ENCODE results near the gene CLIP2.
"Not testable (repeated sequence)": the region's sequence is repeated elsewhere in the genome, so short reads cannot be mapped to it uniquely, and the experiment has no call there.

CLIP2 gene

DNA sequence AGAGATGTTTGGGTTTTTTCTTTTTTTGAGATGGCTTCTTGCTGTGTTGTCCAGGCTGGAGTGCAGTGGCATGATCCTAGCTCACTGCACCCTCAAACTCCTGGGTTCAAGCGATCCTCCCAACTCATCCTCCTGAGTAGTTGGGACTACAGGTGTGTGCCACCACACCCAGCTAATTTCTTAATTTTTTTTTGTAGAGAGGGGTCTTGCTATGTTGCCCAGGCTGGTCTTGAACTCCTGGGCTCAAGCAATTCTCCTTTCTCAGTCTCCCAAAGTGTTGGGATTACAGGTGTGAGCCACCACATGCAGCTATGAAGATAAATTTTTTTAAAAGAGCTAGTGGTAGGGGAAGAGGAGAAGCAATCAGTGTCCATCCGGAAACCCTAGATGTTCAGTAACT lies 56.8 kb downstream of the CLIP2 start:
- Histone ChIP-seq H3K9me3 (ENCODE audit: control insufficient read depth, low read length) (no peaks in the 10 kb centered on the region), H3K27ac (ENCODE audit: insufficient read depth, low read length, poor library complexity, severe bottlenecking) (no peak overlapping the region), H3K36me3 (ENCODE audit: control insufficient read depth, insufficient read depth, low read length) (no peaks in the 10 kb centered on the region), H3K27me3 (replicated peaks; ENCODE audit: control insufficient read depth, insufficient read depth, low read length, poor library complexity, severe bottlenecking) (no peaks in the 10 kb centered on the region), H3K4me3 (ENCODE audit: insufficient read depth, low read depth, low read length, poor library complexity, severe bottlenecking) (no peak overlapping the region), H3K4me1 (ENCODE audit: control insufficient read depth, insufficient read depth, low read length, poor library complexity, severe bottlenecking) (no peaks in the 10 kb centered on the region)
- DNase-seq, result no peak

DNA sequence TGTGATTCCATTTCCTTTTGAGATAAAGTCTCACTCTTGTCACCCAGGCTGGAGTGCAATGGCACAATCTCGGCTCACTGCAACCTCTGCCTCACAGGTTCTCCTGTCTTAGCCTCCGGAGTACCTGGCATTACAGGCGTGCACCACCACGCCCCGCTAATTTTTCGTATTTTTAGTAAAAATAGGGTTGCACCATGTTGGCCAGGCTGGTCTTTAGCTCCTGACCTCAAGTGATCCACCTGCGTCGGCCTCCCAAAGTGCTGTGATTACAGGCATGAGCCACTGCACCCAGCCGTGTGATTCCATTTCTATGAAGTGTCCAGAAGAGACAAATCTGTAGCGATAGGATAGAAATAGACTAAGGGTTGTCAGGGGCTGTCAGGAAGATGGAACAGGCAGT lies 60.4 kb downstream of the CLIP2 start:
- H3K9me3 ChIP-seq (ENCODE audit: control insufficient read depth, low read length), result no peaks in the 10 kb centered on the region
- no peak for DNase-seq
- no peaks in the 10 kb centered on the region for H3K27me3 ChIP-seq (replicated peaks; ENCODE audit: control insufficient read depth, insufficient read depth, low read length, poor library complexity, severe bottlenecking)
- H3K4me1 ChIP-seq (ENCODE audit: control insufficient read depth, insufficient read depth, low read length, poor library complexity, severe bottlenecking), result no peaks in the 10 kb centered on the region
- H3K27ac ChIP-seq (ENCODE audit: insufficient read depth, low read length, poor library complexity, severe bottlenecking), result no peak overlapping the region
- H3K36me3 ChIP-seq (ENCODE audit: control insufficient read depth, insufficient read depth, low read length), result no peaks in the 10 kb centered on the region
- H3K4me3 ChIP-seq (ENCODE audit: insufficient read depth, low read depth, low read length, poor library complexity, severe bottlenecking), result no peak overlapping the region

DNA sequence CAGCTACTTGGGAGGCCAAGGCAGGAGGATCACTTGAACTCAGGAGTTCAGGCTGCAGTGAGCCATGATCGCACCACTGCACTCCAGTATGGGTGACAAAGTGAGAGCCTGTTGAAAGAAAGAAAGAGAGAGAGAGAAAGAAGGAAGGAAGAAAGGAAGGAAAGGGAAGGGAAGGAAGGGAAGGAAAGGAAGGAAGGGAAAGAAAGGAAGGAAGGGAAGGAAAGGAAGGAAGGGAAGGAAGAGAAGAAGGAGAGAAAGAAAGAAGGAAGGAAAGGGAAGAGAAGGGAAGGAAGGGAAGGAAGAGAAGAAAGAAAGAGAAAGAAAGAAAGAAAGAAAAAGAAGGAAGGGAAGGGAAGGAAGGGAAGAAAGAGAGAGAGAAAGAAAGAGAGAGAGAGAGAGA lies 61.5 kb downstream of the CLIP2 start:
- no peaks in the 10 kb centered on the region for H3K27me3 ChIP-seq (replicated peaks; ENCODE audit: control insufficient read depth, insufficient read depth, low read length, poor library complexity, severe bottlenecking)
- no peak overlapping the region for H3K27ac ChIP-seq (ENCODE audit: insufficient read depth, low read length, poor library complexity, severe bottlenecking)
- no peaks in the 10 kb centered on the region for H3K9me3 ChIP-seq (ENCODE audit: control insufficient read depth, low read length)
- DNase-seq, result no peak
- H3K36me3 ChIP-seq (ENCODE audit: control insufficient read depth, insufficient read depth, low read length), result no peaks in the 10 kb centered on the region
- no peaks in the 10 kb centered on the region for H3K4me1 ChIP-seq (ENCODE audit: control insufficient read depth, insufficient read depth, low read length, poor library complexity, severe bottlenecking)
- H3K4me3 ChIP-seq (ENCODE audit: insufficient read depth, low read depth, low read length, poor library complexity, severe bottlenecking), result no peak overlapping the region

DNA sequence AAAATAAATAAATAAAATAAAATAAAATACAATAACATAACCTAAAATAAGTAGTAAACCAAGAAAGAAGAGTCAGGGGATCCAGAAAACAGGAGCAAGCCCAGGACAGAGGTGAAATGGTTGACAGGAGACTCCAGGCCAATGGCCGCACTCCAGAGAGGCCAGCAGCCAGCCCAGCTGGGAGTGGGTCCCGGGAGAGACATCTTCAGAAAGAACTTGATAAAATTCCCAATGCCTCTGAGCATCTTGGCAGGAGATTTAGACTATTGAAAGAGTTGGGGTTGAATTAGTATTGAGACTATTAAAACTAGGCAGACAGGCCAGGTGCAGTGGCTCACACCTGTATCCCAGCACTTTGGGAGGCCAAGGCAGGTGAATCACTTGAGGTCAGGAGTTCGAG lies 62.6 kb downstream of the CLIP2 start:
- no peak overlapping the region for H3K27ac ChIP-seq (ENCODE audit: insufficient read depth, low read length, poor library complexity, severe bottlenecking)
- no peak overlapping the region for H3K4me3 ChIP-seq (ENCODE audit: insufficient read depth, low read depth, low read length, poor library complexity, severe bottlenecking)
- H3K27me3 ChIP-seq (replicated peaks; ENCODE audit: control insufficient read depth, insufficient read depth, low read length, poor library complexity, severe bottlenecking), result no peaks in the 10 kb centered on the region
- DNase-seq, result no peak
- no peaks in the 10 kb centered on the region for H3K4me1 ChIP-seq (ENCODE audit: control insufficient read depth, insufficient read depth, low read length, poor library complexity, severe bottlenecking)
- no peaks in the 10 kb centered on the region for H3K9me3 ChIP-seq (ENCODE audit: control insufficient read depth, low read length)
- no peaks in the 10 kb centered on the region for H3K36me3 ChIP-seq (ENCODE audit: control insufficient read depth, insufficient read depth, low read length)

DNA sequence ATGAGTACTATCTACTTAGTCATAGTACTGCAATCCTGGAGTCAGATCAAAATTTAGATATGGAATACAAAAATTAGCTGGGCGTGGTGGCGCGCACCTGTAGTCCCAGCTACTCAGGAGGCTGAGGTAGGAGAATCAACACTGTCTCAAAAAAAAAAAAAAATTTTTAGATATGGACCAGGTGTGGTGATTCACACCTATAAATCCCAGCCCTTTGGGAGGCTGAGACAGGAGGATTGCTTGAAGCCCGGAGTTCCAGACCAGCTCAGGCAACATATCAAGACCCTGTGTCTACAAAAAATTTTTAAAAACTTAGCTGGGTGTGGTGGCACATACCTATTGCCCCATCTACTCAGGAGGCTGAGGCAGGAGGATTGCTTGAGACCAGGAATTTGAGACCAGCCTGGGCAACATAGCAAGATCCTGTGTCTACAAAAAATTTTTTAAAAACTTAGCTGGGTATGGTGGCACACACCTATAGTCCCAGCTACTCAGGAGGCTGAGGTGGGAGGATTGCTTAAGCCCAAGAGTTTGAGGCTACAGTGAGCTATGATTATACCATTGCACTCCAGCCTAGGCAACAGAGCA lies 63.4 kb downstream of the CLIP2 start:
- not testable (repeated sequence) for H3K4me1 ChIP-seq (ENCODE audit: control insufficient read depth, insufficient read depth, low read length, poor library complexity, severe bottlenecking); H3K4me3 ChIP-seq (ENCODE audit: insufficient read depth, low read depth, low read length, poor library complexity, severe bottlenecking); H3K36me3 ChIP-seq (ENCODE audit: control insufficient read depth, insufficient read depth, low read length); H3K27me3 ChIP-seq (replicated peaks; ENCODE audit: control insufficient read depth, insufficient read depth, low read length, poor library complexity, severe bottlenecking); H3K27ac ChIP-seq (ENCODE audit: insufficient read depth, low read length, poor library complexity, severe bottlenecking); H3K9me3 ChIP-seq (ENCODE audit: control insufficient read depth, low read length); DNase-seq

DNA sequence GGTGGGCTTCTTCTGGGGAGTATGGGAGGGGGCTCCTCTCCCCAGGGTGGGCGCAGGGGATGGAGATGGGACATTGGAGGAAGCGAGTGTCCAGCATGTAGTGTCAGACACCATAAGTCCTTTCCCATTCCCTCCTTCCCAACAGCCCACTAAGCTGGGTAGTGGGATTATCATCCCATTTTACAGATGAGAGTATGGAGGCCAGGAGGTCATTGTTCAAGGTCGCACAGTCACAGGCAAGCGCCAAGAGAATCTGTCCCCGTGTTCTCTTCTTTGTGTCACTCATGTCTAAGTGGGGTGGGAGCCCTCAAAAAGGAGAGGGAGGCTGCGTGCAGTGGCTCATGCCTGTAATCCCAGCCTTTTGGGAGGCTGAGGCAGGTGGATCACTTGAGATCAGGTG lies 64.8 kb downstream of the CLIP2 start:
- DNase-seq, result no peak
- H3K4me3 ChIP-seq (ENCODE audit: insufficient read depth, low read depth, low read length, poor library complexity, severe bottlenecking), result no peak overlapping the region
- H3K36me3 ChIP-seq (ENCODE audit: control insufficient read depth, insufficient read depth, low read length), result no peaks in the 10 kb centered on the region
- no peaks in the 10 kb centered on the region for H3K9me3 ChIP-seq (ENCODE audit: control insufficient read depth, low read length)
- H3K27ac ChIP-seq (ENCODE audit: insufficient read depth, low read length, poor library complexity, severe bottlenecking), result no peak overlapping the region
- no peaks in the 10 kb centered on the region for H3K27me3 ChIP-seq (replicated peaks; ENCODE audit: control insufficient read depth, insufficient read depth, low read length, poor library complexity, severe bottlenecking)
- no peaks in the 10 kb centered on the region for H3K4me1 ChIP-seq (ENCODE audit: control insufficient read depth, insufficient read depth, low read length, poor library complexity, severe bottlenecking)

DNA sequence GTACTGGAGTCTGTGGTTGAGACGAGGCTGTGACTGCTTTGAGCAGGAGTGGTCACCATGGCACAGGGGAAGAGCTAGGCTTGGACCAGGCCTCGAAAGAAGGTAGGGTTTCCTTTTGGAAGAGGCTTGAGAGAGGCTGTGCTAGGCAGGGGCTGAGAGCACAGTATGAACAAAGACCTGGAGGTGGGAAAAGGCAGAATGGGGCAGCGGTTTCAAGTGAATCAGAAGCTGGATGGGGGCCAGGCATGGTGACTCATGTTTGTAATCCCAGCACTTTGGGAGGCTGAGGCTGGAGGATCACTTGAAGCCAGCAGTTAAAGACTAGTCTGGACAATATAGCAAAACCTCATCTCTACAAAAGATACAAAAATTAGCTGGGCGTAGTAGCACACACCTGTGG lies 65.9 kb downstream of the CLIP2 start:
- Histone ChIP-seq H3K36me3 (ENCODE audit: control insufficient read depth, insufficient read depth, low read length) (no peaks in the 10 kb centered on the region), H3K4me1 (ENCODE audit: control insufficient read depth, insufficient read depth, low read length, poor library complexity, severe bottlenecking) (no peaks in the 10 kb centered on the region), H3K4me3 (ENCODE audit: insufficient read depth, low read depth, low read length, poor library complexity, severe bottlenecking) (no peak overlapping the region), H3K27ac (ENCODE audit: insufficient read depth, low read length, poor library complexity, severe bottlenecking) (no peak overlapping the region), H3K9me3 (ENCODE audit: control insufficient read depth, low read length) (no peaks in the 10 kb centered on the region), H3K27me3 (replicated peaks; ENCODE audit: control insufficient read depth, insufficient read depth, low read length, poor library complexity, severe bottlenecking) (no peaks in the 10 kb centered on the region)
- no peak for DNase-seq

DNA sequence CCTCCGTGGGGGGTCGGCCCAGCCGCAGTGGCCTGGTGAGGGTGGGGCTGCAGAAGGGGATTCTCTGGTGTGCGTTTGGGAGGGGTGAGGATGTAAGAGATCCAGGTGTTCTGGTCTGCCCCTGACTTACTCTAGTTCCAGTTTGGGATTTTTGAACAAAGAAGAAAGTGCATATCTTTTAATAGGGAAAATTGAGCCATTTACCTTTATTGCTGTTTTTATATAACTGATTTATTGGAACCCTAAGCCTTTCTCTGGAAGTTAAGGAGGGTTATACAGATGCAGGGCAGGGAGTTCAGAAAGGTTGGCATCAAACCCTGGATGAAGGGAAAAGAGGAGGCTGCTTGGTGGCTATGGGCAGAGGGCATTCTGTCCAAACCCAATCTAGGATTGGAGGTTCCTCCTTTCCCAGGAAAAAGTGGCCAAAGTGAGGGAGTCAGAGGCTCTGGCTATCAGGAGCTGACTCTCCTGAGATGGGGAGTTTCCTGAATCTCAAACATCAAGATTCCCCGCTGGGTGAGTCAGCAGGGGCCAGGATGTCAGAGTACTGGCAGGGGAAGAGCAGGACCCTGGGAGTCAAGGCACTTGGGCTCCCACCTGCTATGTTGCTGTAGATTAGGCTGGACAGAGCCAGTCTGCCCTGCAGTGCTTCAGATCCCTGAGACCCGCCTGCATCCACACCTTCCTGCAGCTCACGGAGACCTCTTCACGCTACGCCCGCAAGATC lies 67.5 kb downstream of the CLIP2 start:
- Histone ChIP-seq H3K9me3 (ENCODE audit: control insufficient read depth, low read length) (no peaks in the 10 kb centered on the region), H3K27me3 (replicated peaks; ENCODE audit: control insufficient read depth, insufficient read depth, low read length, poor library complexity, severe bottlenecking) (no peaks in the 10 kb centered on the region), H3K36me3 (ENCODE audit: control insufficient read depth, insufficient read depth, low read length) (no peaks in the 10 kb centered on the region), H3K4me1 (ENCODE audit: control insufficient read depth, insufficient read depth, low read length, poor library complexity, severe bottlenecking) (no peaks in the 10 kb centered on the region), H3K4me3 (ENCODE audit: insufficient read depth, low read depth, low read length, poor library complexity, severe bottlenecking) (no peak overlapping the region), H3K27ac (ENCODE audit: insufficient read depth, low read length, poor library complexity, severe bottlenecking) (no peak overlapping the region)
- DNase-seq, result no peak

DNA sequence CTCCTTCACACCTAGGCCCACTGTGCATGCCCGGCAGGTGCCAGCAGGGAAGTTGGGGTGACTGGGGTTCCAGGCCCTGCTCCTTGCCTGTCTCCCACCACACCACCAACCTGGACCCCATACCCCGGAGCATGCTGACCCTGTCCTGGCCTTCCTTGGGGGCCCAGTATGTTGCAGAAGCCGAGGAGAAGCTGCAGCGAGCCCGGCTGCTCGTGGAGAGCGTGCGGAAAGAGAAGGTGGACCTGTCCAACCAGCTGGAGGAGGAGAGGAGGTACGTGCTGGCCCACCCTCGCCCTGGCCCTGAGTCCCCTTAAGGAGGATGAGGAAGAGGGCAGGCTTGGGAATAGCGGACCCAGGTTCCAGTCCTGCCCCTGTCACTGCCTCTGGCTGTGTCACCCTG lies 70.8 kb downstream of the CLIP2 start:
- Histone ChIP-seq H3K27ac (ENCODE audit: insufficient read depth, low read length, poor library complexity, severe bottlenecking) (no peak overlapping the region), H3K9me3 (ENCODE audit: control insufficient read depth, low read length) (no peaks in the 10 kb centered on the region), H3K4me3 (ENCODE audit: insufficient read depth, low read depth, low read length, poor library complexity, severe bottlenecking) (no peak overlapping the region), H3K4me1 (ENCODE audit: control insufficient read depth, insufficient read depth, low read length, poor library complexity, severe bottlenecking) (no peaks in the 10 kb centered on the region), H3K36me3 (ENCODE audit: control insufficient read depth, insufficient read depth, low read length) (no peaks in the 10 kb centered on the region), H3K27me3 (replicated peaks; ENCODE audit: control insufficient read depth, insufficient read depth, low read length, poor library complexity, severe bottlenecking) (no peaks in the 10 kb centered on the region)
- DNase-seq, result no peak

DNA sequence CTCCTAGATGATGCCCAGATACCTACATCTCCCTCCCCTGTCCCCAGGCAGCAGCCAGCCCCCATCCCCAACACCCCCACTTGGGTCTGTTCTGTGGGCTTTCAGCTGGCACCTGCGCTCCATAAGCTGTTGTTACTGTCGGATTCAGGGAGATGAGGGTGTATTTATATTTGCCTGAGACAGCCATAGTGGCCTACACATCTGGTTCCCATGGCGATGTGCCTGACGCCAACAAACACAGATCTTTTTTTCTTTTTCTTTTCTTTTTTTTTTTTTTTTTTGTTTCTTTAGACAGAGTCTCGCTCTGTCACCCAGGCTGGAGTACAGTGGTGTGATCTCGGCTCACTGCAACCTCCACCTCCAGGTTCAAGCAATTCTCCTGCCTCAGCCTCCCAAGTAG lies 73.1 kb downstream of the CLIP2 start:
- Histone ChIP-seq H3K4me1 (ENCODE audit: control insufficient read depth, insufficient read depth, low read length, poor library complexity, severe bottlenecking) (no peaks in the 10 kb centered on the region), H3K36me3 (ENCODE audit: control insufficient read depth, insufficient read depth, low read length) (no peaks in the 10 kb centered on the region), H3K4me3 (ENCODE audit: insufficient read depth, low read depth, low read length, poor library complexity, severe bottlenecking) (no peak overlapping the region), H3K27me3 (replicated peaks; ENCODE audit: control insufficient read depth, insufficient read depth, low read length, poor library complexity, severe bottlenecking) (no peaks in the 10 kb centered on the region), H3K27ac (ENCODE audit: insufficient read depth, low read length, poor library complexity, severe bottlenecking) (no peak overlapping the region), H3K9me3 (ENCODE audit: control insufficient read depth, low read length) (no peaks in the 10 kb centered on the region)
- no peak for DNase-seq

Data from effector memory CD4-positive, alpha-beta T cell (primary cell).